CD14-positive monocyte (primary cell): ENCODE results near the gene POLR1D. TPM values are rescaled to one million over a fixed set of nuclear protein-coding genes. Genes with fewer than 3 reads are reported as not detected.

Source experiments
- DNase-seq, 3 donors: peaks; one replicate each; pipeline ENCODE4 v3.0.0-alpha.2; 2011 to 2022
- H2AFZ ChIP-seq: 2 replicates; pipeline ENCODE4 v1.6.0; 2012; ENCODE audit warnings: mild to moderate bottlenecking, low read depth, low read length, inconsistent platforms; ENCODE audit not compliant: insufficient read depth, poor library complexity, severe bottlenecking
- H3K27ac ChIP-seq, 2 donors: 1 replicate in 1 of 2; 2 replicates in 1 of 2; pipeline ENCODE4 v1.5.1; 2012 to 2013; ENCODE audit warnings: low read length in 2 of 2, control low read depth in 1 of 2, inconsistent platforms in 1 of 2, low read depth in 1 of 2, mild to moderate bottlenecking in 1 of 2
- H3K27me3 ChIP-seq, 2 donors: one replicate each; pipeline versions ENCODE4 v1.6.0 to v1.6.1; 2011 to 2013; ENCODE audit warnings: low read length in 2 of 2; ENCODE audit not compliant: control insufficient read depth in 2 of 2, insufficient read depth in 2 of 2
- H3K36me3 ChIP-seq, 2 donors: replicated peaks in 1 of 2; 1 replicate in 1 of 2; 2 replicates in 1 of 2; pipeline versions ENCODE4 v1.5.1 to v1.6.1; 2012 to 2013; ENCODE audit warnings: low read length in 2 of 2, control low read depth in 1 of 2, inconsistent platforms in 1 of 2, mild to moderate bottlenecking in 1 of 2; ENCODE audit not compliant: insufficient read depth in 2 of 2, control insufficient read depth in 1 of 2
- H3K4me1 ChIP-seq, 2 donors: 1 replicate in 1 of 2; 2 replicates in 1 of 2; pipeline versions ENCODE4 v1.5.1 to v1.6.1; 2012 to 2013; ENCODE audit warnings: low read length in 2 of 2, control low read depth in 1 of 2, inconsistent platforms in 1 of 2, mild to moderate bottlenecking in 1 of 2, moderate library complexity in 1 of 2; ENCODE audit not compliant: insufficient read depth in 2 of 2, control insufficient read depth in 1 of 2
- H3K4me2 ChIP-seq: replicated peaks from 2 replicates; pipeline ENCODE3; 2012; ENCODE audit warnings: low read length, moderate library complexity, mild to moderate bottlenecking; ENCODE audit not compliant: poor library complexity, severe bottlenecking; ENCODE audit errors: extremely low read depth
- H3K4me3 ChIP-seq, 3 experiments: fragments of 200-600 bp in 1 of 3; sonication (generic) in 1 of 3; replicated peaks in 1 of 3; 1 replicate in 2 of 3; 2 replicates in 1 of 3; pipeline ENCODE4 v1.5.1; 2011 to 2013; ENCODE audit warnings: low read length in 3 of 3, mild to moderate bottlenecking in 3 of 3, control low read depth in 2 of 3, low read depth in 2 of 3, inconsistent platforms in 1 of 3, moderate library complexity in 1 of 3
- H3K79me2 ChIP-seq: 2 replicates; pipeline ENCODE4 v1.6.0; 2012; ENCODE audit warnings: mild to moderate bottlenecking, control low read depth, inconsistent platforms, low read length, moderate library complexity; ENCODE audit not compliant: insufficient read depth
- H3K9ac ChIP-seq: 2 replicates; pipeline ENCODE4 v1.6.0; 2017; ENCODE audit warnings: low read length, mild to moderate bottlenecking; ENCODE audit not compliant: insufficient read depth, poor library complexity, severe bottlenecking
- H3K9me3 ChIP-seq, 2 donors: replicated peaks in 1 of 2; 1 replicate in 1 of 2; 2 replicates in 1 of 2; pipeline versions ENCODE4 v1.5.1 to v1.6.1; 2012 to 2013; ENCODE audit warnings: low read length in 2 of 2, control low read depth in 1 of 2; ENCODE audit not compliant: control insufficient read depth in 1 of 2, insufficient read depth in 1 of 2
- H4K20me1 ChIP-seq: 2 replicates; pipeline ENCODE4 v1.6.0; 2012; ENCODE audit warnings: mild to moderate bottlenecking, low read length, control low read depth, moderate library complexity; ENCODE audit not compliant: insufficient read depth
- H3K27ac Mint-ChIP-seq, 7 donors: one replicate each; pipeline ENCODE4 v1.8.0; 2020; ENCODE audit warnings: mild to moderate bottlenecking in 7 of 7, mixed read lengths in 7 of 7, moderate library complexity in 6 of 7, inconsistent platforms in 2 of 7
- H3K27me3 Mint-ChIP-seq, 3 donors: one replicate each; pipeline ENCODE4 v1.8.0; 2021 to 2022; ENCODE audit warnings: low read depth in 3 of 3, mild to moderate bottlenecking in 3 of 3, mixed read lengths in 3 of 3, moderate library complexity in 3 of 3, inconsistent platforms in 1 of 3
- H3K36me3 Mint-ChIP-seq, 2 donors: one replicate each; pipeline ENCODE4 v1.8.0; 2020; ENCODE audit warnings: mixed read lengths in 2 of 2, inconsistent platforms in 1 of 2, mild to moderate bottlenecking in 1 of 2
- H3K4me1 Mint-ChIP-seq: one replicate; pipeline ENCODE4 v1.8.0; 2020; ENCODE audit warnings: mild to moderate bottlenecking, mixed read lengths
- H3K4me3 Mint-ChIP-seq, 2 donors: one replicate each; pipeline ENCODE4 v1.8.0; 2020; ENCODE audit warnings: mild to moderate bottlenecking in 2 of 2, mixed read lengths in 2 of 2, moderate library complexity in 1 of 2
- H3K9me3 Mint-ChIP-seq, 7 donors: one replicate each; pipeline ENCODE4 v1.8.0; 2020 to 2022; ENCODE audit warnings: mixed read lengths in 7 of 7, mild to moderate bottlenecking in 6 of 7, moderate library complexity in 6 of 7, inconsistent platforms in 2 of 7
- CTCF ChIP-seq: fragments of 200-600 bp; IDR thresholded peaks from one replicate; pipeline ENCODE4 v1.8.0; 2022; ENCODE audit warnings: antibody characterized with exemption, mild to moderate bottlenecking
- WGBS: methylation state at CpG from one replicate; pipeline ENCODE4 v1.1.5; 2013; ENCODE audit warnings: missing lambda C conversion rate; ENCODE audit not compliant: insufficient coverage; 5-methylcytosine and 5-hydroxymethylcytosine counted together
- intact Hi-C, 2 donors: fragments of 100-400 bp; cut with micrococcal nuclease; formaldehyde crosslinking; loops; one replicate each; pipeline versions ENCODE4 v1.15.0 to v1.15.1; 2023
- polyA plus RNA-seq, 3 donors: library from polyadenylated mRNA; depleted of rRNA in 1 of 3; unstranded in 2 of 3; stranded (reverse) in 1 of 3; fragments of 300-500 nt in 2 of 3; fragments of >200 nt in 1 of 3; fragmentation: Illumina TruSeq in 2 of 3; gene quantifications; 1 replicate in 2 of 3; 2 replicates in 1 of 3; pipeline ENCODE4 v1.2.3, GENCODE V29; 2012 to 2021

Gene POLR1D
- polyA plus RNA-seq, 3 donors, result 122 to 146 (median 139) TPM

DNA sequence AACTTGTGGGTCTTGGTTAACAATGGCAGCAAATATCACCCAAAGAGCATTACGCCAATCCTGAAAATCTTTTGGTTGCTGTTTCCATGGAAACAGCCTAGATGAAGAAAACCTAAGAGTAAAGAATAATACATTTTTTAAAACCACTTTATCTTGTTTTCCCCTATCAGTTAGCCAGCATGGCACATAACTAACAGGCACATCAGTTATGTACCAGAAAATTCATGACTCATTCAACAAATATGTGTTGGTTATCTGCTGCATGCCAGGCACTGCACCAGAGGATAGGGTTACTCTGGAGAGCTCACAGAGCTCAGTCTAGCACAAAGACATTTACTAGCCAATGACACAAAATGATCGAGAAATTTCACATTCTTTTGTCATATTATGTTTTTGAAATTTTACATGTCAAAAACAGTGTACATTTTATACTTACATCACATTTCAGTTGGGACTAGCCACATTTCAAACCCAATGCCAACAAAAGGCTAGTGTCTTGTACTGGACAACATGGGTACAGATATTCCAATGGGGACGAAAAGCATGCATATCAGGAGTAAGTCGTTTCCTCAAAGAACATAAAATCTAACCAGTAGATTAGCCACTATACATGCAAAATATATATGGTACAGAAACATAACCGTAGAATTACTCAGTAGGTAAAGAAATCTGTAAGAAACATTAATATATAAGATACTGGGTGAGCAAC is 21.7 kb upstream of the POLR1D start:
- no peak for TF ChIP-seq CTCF
- Mint-ChIP-seq H3K27ac (no peak overlapping the region), H3K9me3 (peaks cover 0 to 5% (median 0%) of the 10 kb centered on the region in 7 donors), H3K4me3 (no peak overlapping the region), H3K36me3 (no peaks in the 10 kb centered on the region), H3K27me3 (no peaks in the 10 kb centered on the region), H3K4me1 (peaks cover 12% of the 10 kb centered on the region)
- H3K79me2 ChIP-seq, result peaks cover 15% of the 10 kb centered on the region
- H3K4me1 ChIP-seq, result peaks cover 4 to 13% of the 10 kb centered on the region in 2 donors
- H3K4me2 ChIP-seq, result no peak overlapping the region
- intact Hi-C loops, result no loop called here
- H3K9ac ChIP-seq, result no peak overlapping the region
- no peak overlapping the region for H3K4me3 ChIP-seq
- H2AFZ ChIP-seq, result no peak overlapping the region
- no peak for DNase-seq
- H3K27ac ChIP-seq, result no peak overlapping the region
- no peaks in the 10 kb centered on the region for H3K9me3 ChIP-seq
- no peaks in the 10 kb centered on the region for H3K27me3 ChIP-seq
- peaks cover 10% of the 10 kb centered on the region for H4K20me1 ChIP-seq
- WGBS, result no CpG with 5 or more reads among the region's 5 CpGs
- H3K36me3 ChIP-seq, result no peaks in the 10 kb centered on the region

DNA sequence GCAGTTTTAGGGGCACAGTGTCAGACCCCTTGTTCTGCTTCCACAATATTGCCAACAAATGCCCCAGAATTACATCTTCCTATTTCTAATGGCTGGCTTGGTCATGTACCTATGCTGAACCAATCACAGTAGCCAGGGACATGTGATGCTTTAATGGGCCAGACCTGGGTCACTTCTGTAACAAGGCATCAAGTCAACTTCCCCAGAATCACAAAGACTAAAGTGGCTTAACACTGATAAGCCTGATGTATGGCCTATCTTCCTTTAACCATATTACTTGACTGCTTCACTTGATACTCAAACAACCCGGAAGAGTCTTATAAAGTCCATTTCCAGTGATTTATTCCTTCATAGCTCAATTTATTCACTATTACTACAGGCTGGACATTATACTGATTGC is 21.0 kb upstream of the POLR1D start:
- intact Hi-C loops, result no loop called here
- Mint-ChIP-seq H3K36me3 (no peaks in the 10 kb centered on the region), H3K9me3 (peaks cover 0 to 5% (median 0%) of the 10 kb centered on the region in 7 donors), H3K4me3 (no peak overlapping the region), H3K27ac (no peak overlapping the region), H3K27me3 (no peaks in the 10 kb centered on the region), H3K4me1 (peaks cover 18% of the 10 kb centered on the region)
- Histone ChIP-seq H3K9me3 (no peaks in the 10 kb centered on the region), H3K27ac (no peak overlapping the region), H3K27me3 (no peaks in the 10 kb centered on the region), H3K9ac (no peak overlapping the region), H3K36me3 (no peaks in the 10 kb centered on the region), H3K79me2 (peaks cover 20% of the 10 kb centered on the region), H4K20me1 (peaks cover 5% of the 10 kb centered on the region), H2AFZ (no peak overlapping the region), H3K4me1 (peaks cover 0 to 8% of the 10 kb centered on the region in 2 donors), H3K4me3 (no peak overlapping the region), H3K4me2 (no peak overlapping the region)
- TF ChIP-seq CTCF, result no peak
- 89% methylated on average over 1 of the region's 1 CpG for WGBS
- no peak for DNase-seq
